ENCODE results near the gene CREBRF.
"Not testable (repeated sequence)": the region's sequence is repeated elsewhere in the genome, so short reads cannot be mapped to it uniquely, and the experiment has no call there.

CREBRF gene

GRCh38 chr5:173144200-173145176 lies 88.3 kb downstream of the CREBRF start, which contains the start of gene BNIP1:
Gene BNIP1, plus strand, starts transcription at chr5:173144531. Its CDS starts 15 bp downstream, at chr5:173144546.
- no peak for TF ChIP-seq SUZ12 (IDR thresholded peaks at IDR 0.05)
- no peak; the same call in 1 of the 2 replicates for TF ChIP-seq SP1 (IDR thresholded peaks at IDR 0.05)
- TF ChIP-seq ZNF384 (IDR thresholded peaks at IDR 0.05): no peak
- peak; percentile 82 for TF ChIP-seq NFRKB (IDR thresholded peaks at IDR 0.05)
- TF ChIP-seq FOXM1 (IDR thresholded peaks at IDR 0.05; ENCODE audit: borderline replicate concordance): 0 out of 2 replicates have a peak, but pooled peaks have one; percentile 21
- TF ChIP-seq FOXA1 (IDR thresholded peaks at IDR 0.05): no peak
- no peak for TF ChIP-seq ELF4 (IDR thresholded peaks at IDR 0.05)
- TF ChIP-seq CTBP1 (IDR thresholded peaks at IDR 0.05; ENCODE audit: borderline replicate concordance): peak; percentile 18; the same call in 1 of the 2 replicates
- no peak for TF ChIP-seq BHLHE40 (IDR thresholded peaks at IDR 0.05; ENCODE audit: borderline replicate concordance)
- peak; percentile 87 for TF ChIP-seq L3MBTL2 (conservative IDR thresholded peaks at IDR 0.05)
- no peak for TF ChIP-seq PKNOX1 (IDR thresholded peaks at IDR 0.05)
- no peak for TF ChIP-seq LEF1 (IDR thresholded peaks at IDR 0.05; ENCODE audit: borderline replicate concordance)
- TF ChIP-seq HDGF (IDR thresholded peaks at IDR 0.05; ENCODE audit: borderline replicate concordance): no peak
- peak; percentile 33; the same call in 1 of the 2 replicates for TF ChIP-seq ARNT (IDR thresholded peaks at IDR 0.05)
- ChIA-PET POLR2A (interaction anchor here (0.6 to 1.0 kb wide), 3 partner anchors 87 to 447 kb away, joined by 3 to 4 read pairs (median 3); partner anchors contain the start of gene ATP6V0E1), CTCF (interaction anchor here (0.5 to 1.0 kb wide), 3 partner anchors 8 to 1273 kb away, joined by 3 to 4 read pairs (median 3); no protein-coding TSS in a partner anchor)
- DNase-seq (ENCODE audit: extremely low spot score): peak; percentile 97

GRCh38 chr5:173148354-173148753 lies 92.2 kb downstream of the CREBRF start:
- TF ChIP-seq SUZ12 (IDR thresholded peaks at IDR 0.05) (no peak), FOXK2 (IDR thresholded peaks at IDR 0.05) (no peak), ELF4 (IDR thresholded peaks at IDR 0.05) (no peak), TARDBP (IDR thresholded peaks at IDR 0.05) (no peak), PKNOX1 (IDR thresholded peaks at IDR 0.05) (no peak), CTBP1 (IDR thresholded peaks at IDR 0.05; ENCODE audit: borderline replicate concordance) (no peak), SP1 (IDR thresholded peaks at IDR 0.05) (no peak), NFRKB (IDR thresholded peaks at IDR 0.05) (no peak), FOXM1 (IDR thresholded peaks at IDR 0.05; ENCODE audit: borderline replicate concordance) (no peak)
- CTCF ChIA-PET: no interaction called here
- POLR2A ChIA-PET: no interaction called here
- no peak for DNase-seq (ENCODE audit: extremely low spot score)

- POLR2A ChIA-PET: no interaction called here
Observed at GRCh38 chr5:173152547-173152946, 96.4 kb downstream of the CREBRF start.

GRCh38 chr5:173153842-173154241 lies 97.7 kb downstream of the CREBRF start:
- no peak for DNase-seq (ENCODE audit: extremely low spot score)
- TF ChIP-seq ZNF384 (IDR thresholded peaks at IDR 0.05): no peak
- TF ChIP-seq ELF4 (IDR thresholded peaks at IDR 0.05): no peak
- no peak for TF ChIP-seq PKNOX1 (IDR thresholded peaks at IDR 0.05)
- TF ChIP-seq BHLHE40 (IDR thresholded peaks at IDR 0.05; ENCODE audit: borderline replicate concordance): no peak
- no peak for TF ChIP-seq LEF1 (IDR thresholded peaks at IDR 0.05; ENCODE audit: borderline replicate concordance)
- no peak for TF ChIP-seq FOXA1 (IDR thresholded peaks at IDR 0.05)
- TF ChIP-seq SP1 (IDR thresholded peaks at IDR 0.05): no peak
- TF ChIP-seq FOXK2 (IDR thresholded peaks at IDR 0.05): no peak
- TF ChIP-seq FOXM1 (IDR thresholded peaks at IDR 0.05; ENCODE audit: borderline replicate concordance): no peak
- TF ChIP-seq ARNT (IDR thresholded peaks at IDR 0.05): no peak
- no peak for TF ChIP-seq CTBP1 (IDR thresholded peaks at IDR 0.05; ENCODE audit: borderline replicate concordance)
- no peak for TF ChIP-seq HDGF (IDR thresholded peaks at IDR 0.05; ENCODE audit: borderline replicate concordance)
- no peak for TF ChIP-seq NFRKB (IDR thresholded peaks at IDR 0.05)
- no peak for TF ChIP-seq L3MBTL2 (conservative IDR thresholded peaks at IDR 0.05)
- no peak for TF ChIP-seq SUZ12 (IDR thresholded peaks at IDR 0.05)
- ChIA-PET CTCF (interaction anchor here (0.8 kb wide), 1 partner anchor 140 kb away, joined by 3 read pairs; no protein-coding TSS in a partner anchor), POLR2A (no interaction called here)

More at GRCh38 chr5:173152547-173152946, 96.4 kb downstream of the CREBRF start:
- CTCF ChIA-PET: no interaction called here
- DNase-seq (ENCODE audit: extremely low spot score): no peak
- TF ChIP-seq FOXK2 (IDR thresholded peaks at IDR 0.05) (no peak), CTBP1 (IDR thresholded peaks at IDR 0.05; ENCODE audit: borderline replicate concordance) (no peak), ARNT (IDR thresholded peaks at IDR 0.05) (no peak), FOXM1 (IDR thresholded peaks at IDR 0.05; ENCODE audit: borderline replicate concordance) (no peak), TARDBP (IDR thresholded peaks at IDR 0.05) (no peak), NFRKB (IDR thresholded peaks at IDR 0.05) (no peak), FOXA1 (IDR thresholded peaks at IDR 0.05) (no peak), SUZ12 (IDR thresholded peaks at IDR 0.05) (no peak), PKNOX1 (IDR thresholded peaks at IDR 0.05) (no peak), L3MBTL2 (conservative IDR thresholded peaks at IDR 0.05) (no peak)

- POLR2A ChIA-PET; CTCF ChIA-PET; DNase-seq (ENCODE audit: extremely low spot score): not testable (repeated sequence)
Observed at GRCh38 chr5:173154619-173155018, 98.5 kb downstream of the CREBRF start.

Measured in HEK293T (cell line).